Measurements from ENCODE around the gene SUN3. TPM values are rescaled to one million over a fixed set of nuclear protein-coding genes. Genes with fewer than 3 reads are reported as not detected.

Gene SUN3
- total and polyA plus RNA-seq, 10 of the 15 experiments (the other 5 are each of a cell fraction or from before 2014, with no cell fraction given), result 0.29 to 0.48 TPM; not detected in 8

- TF ChIP-seq ELK1 (IDR thresholded peaks at IDR 0.05; ENCODE audit: low read depth, low read length), result no peak
- TF ChIP-seq SIN3A (IDR thresholded peaks at IDR 0.05; ENCODE audit: low read depth, low read length), result no peak
- TF ChIP-seq NR2C1 (IDR thresholded peaks at IDR 0.05), result no peak
- no peak for TF ChIP-seq YBX1 (IDR thresholded peaks at IDR 0.05)
- no peak for TF ChIP-seq IRF5 (IDR thresholded peaks at IDR 0.05; ENCODE audit: borderline replicate concordance)
- TF ChIP-seq TBL1XR1 (IDR thresholded peaks at IDR 0.05; ENCODE audit: low read depth, low read length), result no peak
- TF ChIP-seq MLLT1 (IDR thresholded peaks at IDR 0.05), result no peak
- peak; percentile 7 to 41; a peak in 2 of 4 replicates for TF ChIP-seq BHLHE40 (IDR thresholded peaks at IDR 0.05; ENCODE audit: borderline replicate concordance in 1 of 2, low read depth in 2 of 2, low read length in 1 of 2)
- no peak for TF ChIP-seq PKNOX1 (IDR thresholded peaks at IDR 0.05)
- no peak for TF ChIP-seq EGR1 (IDR thresholded peaks at IDR 0.05; ENCODE audit: borderline replicate concordance in 1 of 2, low read depth in 2 of 2, low read length in 2 of 2)
- no peak for TF ChIP-seq KDM1A (IDR thresholded peaks at IDR 0.05; ENCODE audit: borderline replicate concordance)
- TF ChIP-seq SKIL (IDR thresholded peaks at IDR 0.05; ENCODE audit: low read depth, poor library complexity, severe bottlenecking), result no peak
- TF ChIP-seq CBX5 (IDR thresholded peaks at IDR 0.05; ENCODE audit: low read depth), result no peak
- no peak for TF ChIP-seq ZNF207 (IDR thresholded peaks at IDR 0.05; ENCODE audit: borderline replicate concordance)
- TF ChIP-seq CHD2 (IDR thresholded peaks at IDR 0.05; ENCODE audit: borderline replicate concordance, low read depth, low read length), result no peak
- no peak for TF ChIP-seq PRDM15 (CRISPR knock-in tag; IDR thresholded peaks at IDR 0.05)
These were observed 23.8 kb upstream of the SUN3 start (continued) for GRCh38 chr7:48052748-48053147.

Data from GM12878 (cell line).